ENCODE data around the gene MAVS.

MAVS gene

DNA sequence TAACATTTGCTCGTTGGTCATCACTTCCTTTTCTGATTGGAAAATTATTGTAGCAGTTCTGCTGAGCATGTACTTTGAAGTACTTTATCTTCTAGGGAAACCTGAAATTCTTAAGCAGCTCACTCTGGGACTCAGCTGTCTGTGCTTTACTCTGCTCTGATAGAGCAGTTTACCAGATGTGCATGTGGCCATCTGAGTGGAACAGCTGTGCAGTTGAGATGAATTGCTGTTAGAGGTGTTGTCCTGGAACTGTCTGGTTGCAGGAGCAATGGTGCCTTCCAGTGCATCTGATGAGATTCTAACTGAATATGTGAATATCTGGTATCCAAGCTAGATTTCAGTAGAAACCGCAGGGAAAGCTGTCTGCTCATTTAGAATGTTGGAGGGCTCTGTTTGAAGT lies 69.7 kb downstream of the MAVS start:
- H4K20me1 ChIP-seq = peaks cover 81% of the 10 kb centered on the region
- H3K4me2 ChIP-seq = no peak overlapping the region
- H3K36me3 ChIP-seq = peaks cover 91% of the 10 kb centered on the region

DNA sequence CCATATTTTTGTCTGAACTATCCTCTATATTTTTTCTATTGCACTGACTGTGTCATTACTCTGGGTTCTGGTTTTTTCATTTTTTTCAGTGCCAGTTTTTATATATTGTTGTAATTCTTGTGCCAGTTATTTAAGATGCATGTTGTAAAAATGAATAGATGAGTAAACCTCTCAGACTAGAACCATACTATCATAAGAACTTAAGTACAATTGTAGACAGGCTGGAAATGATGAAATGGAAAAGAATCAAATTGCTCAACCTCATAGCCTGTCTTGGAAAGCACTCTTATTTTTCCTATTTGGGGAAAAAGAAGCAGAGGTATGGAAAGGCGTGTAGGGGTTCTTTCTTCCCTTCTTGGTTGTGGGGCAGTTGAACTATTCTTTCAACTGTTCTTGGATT lies 72.7 kb downstream of the MAVS start:
- no peak for TF ChIP-seq Cebpa-rat (IDR thresholded peaks at IDR 0.05)
- H4K20me1 ChIP-seq = peaks cover 82% of the 10 kb centered on the region

More for the DNA sequence above, 69.7 kb downstream of the MAVS start:
- Histone ChIP-seq H3K27me3 (no peaks in the 10 kb centered on the region), H3K4me3 (no peak overlapping the region), H3K27ac (no peak overlapping the region), H3K9me3 (no peaks in the 10 kb centered on the region), H3K4me1 (peaks cover 13% of the 10 kb centered on the region), H3K9ac (no peak overlapping the region)
- no peak for TF ChIP-seq Cebpa-rat (IDR thresholded peaks at IDR 0.05)

DNA sequence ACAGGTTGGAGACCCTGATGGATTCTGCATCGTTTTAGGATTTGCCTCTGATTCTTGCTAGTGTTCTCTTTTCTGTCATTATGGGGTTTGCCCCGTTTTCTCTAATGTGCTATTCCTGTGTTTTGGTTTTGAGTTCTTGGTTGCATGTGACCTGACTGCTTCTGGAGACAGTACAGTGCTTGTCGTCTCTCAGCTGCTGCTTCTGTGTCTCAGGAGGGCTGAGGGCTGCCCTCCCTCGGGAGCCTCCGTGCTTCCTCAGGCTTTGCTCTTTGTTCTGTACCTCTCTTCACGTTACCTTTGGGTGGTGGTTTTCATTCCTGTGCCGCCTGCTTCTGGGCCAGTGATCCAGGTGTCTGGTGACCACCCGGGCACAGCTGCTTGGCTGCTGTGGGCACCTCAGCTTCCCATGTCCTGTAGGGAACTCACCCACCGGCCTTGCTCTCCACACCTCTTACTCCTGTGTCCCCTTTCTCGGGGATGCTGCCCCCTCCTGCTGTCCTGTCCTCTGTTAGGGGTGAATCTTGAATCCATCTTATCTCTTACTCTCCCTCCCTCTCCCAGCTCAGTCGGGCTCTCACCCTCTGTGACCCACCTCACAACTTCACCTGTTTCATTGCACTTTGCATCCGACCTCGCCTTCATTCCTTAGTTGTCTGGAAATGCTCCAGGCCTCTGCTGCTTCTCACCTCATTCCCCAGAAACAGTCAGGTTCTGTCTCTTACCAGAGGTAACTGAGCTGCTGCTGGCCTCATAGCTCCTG lies 75.8 kb downstream of the MAVS start:
- Histone ChIP-seq H3K9ac (peak overlapping the region; percentile 49; the same call in 1 of the 2 replicates), H3K27ac (peak overlapping the region; percentile 55), H3K4me2 (peak overlapping the region; percentile 59), H3K27me3 (no peaks in the 10 kb centered on the region), H4K20me1 (peaks cover 76% of the 10 kb centered on the region), H3K36me3 (peaks cover 75% of the 10 kb centered on the region), H3K9me3 (no peaks in the 10 kb centered on the region), H3K4me3 (no peak overlapping the region), H3K4me1 (peaks cover 60% of the 10 kb centered on the region)
- TF ChIP-seq Cebpa-rat (IDR thresholded peaks at IDR 0.05) = no peak

More for the DNA sequence above, 72.7 kb downstream of the MAVS start:
- H3K36me3 ChIP-seq = peaks cover 84% of the 10 kb centered on the region
- H3K27me3 ChIP-seq = no peaks in the 10 kb centered on the region
- no peaks in the 10 kb centered on the region for H3K9me3 ChIP-seq
- H3K4me1 ChIP-seq = peaks cover 43% of the 10 kb centered on the region
- no peak overlapping the region for H3K4me2 ChIP-seq
- no peak overlapping the region for H3K27ac ChIP-seq
- H3K9ac ChIP-seq = no peak overlapping the region
- no peak overlapping the region for H3K4me3 ChIP-seq

DNA sequence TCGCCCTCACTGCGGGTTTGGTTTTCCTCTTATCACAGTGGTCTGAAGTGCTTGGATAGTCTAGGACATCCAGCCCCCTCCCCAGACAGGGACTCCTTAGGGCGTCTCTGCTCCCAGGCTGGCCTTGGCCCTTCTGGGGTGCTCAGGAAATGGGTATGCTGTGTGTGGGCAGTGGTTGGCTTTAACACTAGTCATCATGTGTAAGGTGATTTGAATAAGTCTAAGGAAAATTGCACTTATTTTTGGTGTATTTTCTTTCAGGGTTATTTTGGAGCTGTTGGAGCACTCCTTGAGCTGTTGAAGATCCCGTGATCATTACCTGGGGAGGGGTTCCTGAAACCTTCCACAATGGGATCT lies 76.3 kb downstream of the MAVS start:
- peaks cover 72% of the 10 kb centered on the region for H3K36me3 ChIP-seq

GRCh38 chr20:3923818-3924217 lies 77.2 kb downstream of the MAVS start:
- H3K4me1 ChIP-seq = peaks cover 70% of the 10 kb centered on the region
- H3K27ac ChIP-seq = no peak overlapping the region
- 0 out of 2 replicates have a peak overlapping the region, but pooled peaks have one; percentile 0 for H3K4me2 ChIP-seq
- H3K9ac ChIP-seq = no peak overlapping the region
- peaks cover 76% of the 10 kb centered on the region for H4K20me1 ChIP-seq
- no peaks in the 10 kb centered on the region for H3K27me3 ChIP-seq
- no peak overlapping the region for H3K4me3 ChIP-seq
- TF ChIP-seq Cebpa-rat (IDR thresholded peaks at IDR 0.05) = no peak
- H3K36me3 ChIP-seq = peaks cover 63% of the 10 kb centered on the region
- H3K9me3 ChIP-seq = no peaks in the 10 kb centered on the region

More for the DNA sequence above, 76.3 kb downstream of the MAVS start:
- peaks cover 66% of the 10 kb centered on the region for H3K4me1 ChIP-seq
- H3K27ac ChIP-seq = no peak overlapping the region
- H4K20me1 ChIP-seq = peaks cover 80% of the 10 kb centered on the region
- H3K9ac ChIP-seq = no peak overlapping the region
- no peaks in the 10 kb centered on the region for H3K27me3 ChIP-seq
- no peaks in the 10 kb centered on the region for H3K9me3 ChIP-seq
- peak overlapping the region; percentile 59; the same call in 1 of the 2 replicates for H3K4me2 ChIP-seq
- no peak overlapping the region for H3K4me3 ChIP-seq
- no peak for TF ChIP-seq Cebpa-rat (IDR thresholded peaks at IDR 0.05)

- Histone ChIP-seq H3K9ac (no peak overlapping the region), H3K27ac (no peak overlapping the region), H3K36me3 (peaks cover 56% of the 10 kb centered on the region), H3K4me3 (no peak overlapping the region), H3K4me2 (0 out of 2 replicates have a peak overlapping the region, but pooled peaks have one; percentile 0), H3K4me1 (peaks cover 70% of the 10 kb centered on the region), H4K20me1 (peaks cover 69% of the 10 kb centered on the region), H3K9me3 (no peaks in the 10 kb centered on the region), H3K27me3 (no peaks in the 10 kb centered on the region)
- no peak for TF ChIP-seq Cebpa-rat (IDR thresholded peaks at IDR 0.05)
Observed at GRCh38 chr20:3924304-3925112, 77.9 kb downstream of the MAVS start.

GRCh38 chr20:3925113-3925695 lies 78.6 kb downstream of the MAVS start:
- no peak for TF ChIP-seq Cebpa-rat (IDR thresholded peaks at IDR 0.05)
- H3K4me2 ChIP-seq = no peak overlapping the region
- H3K4me3 ChIP-seq = no peak overlapping the region
- H3K27ac ChIP-seq = no peak overlapping the region
- peaks cover 68% of the 10 kb centered on the region for H3K4me1 ChIP-seq
- peaks cover 68% of the 10 kb centered on the region for H4K20me1 ChIP-seq
- peaks cover 51% of the 10 kb centered on the region for H3K36me3 ChIP-seq
- H3K9ac ChIP-seq = no peak overlapping the region
- no peaks in the 10 kb centered on the region for H3K9me3 ChIP-seq
- H3K27me3 ChIP-seq = no peaks in the 10 kb centered on the region
